ENCODE results near the gene ENOX1.
A peak's percentile ranks its signal among the peaks of the same experiment; 100 is the strongest.

The ENOX1 gene

GRCh38 chr13:43785261-43785649 is 1.5 kb downstream of the ENOX1 start:
- DNase-seq: no peak

DNA sequence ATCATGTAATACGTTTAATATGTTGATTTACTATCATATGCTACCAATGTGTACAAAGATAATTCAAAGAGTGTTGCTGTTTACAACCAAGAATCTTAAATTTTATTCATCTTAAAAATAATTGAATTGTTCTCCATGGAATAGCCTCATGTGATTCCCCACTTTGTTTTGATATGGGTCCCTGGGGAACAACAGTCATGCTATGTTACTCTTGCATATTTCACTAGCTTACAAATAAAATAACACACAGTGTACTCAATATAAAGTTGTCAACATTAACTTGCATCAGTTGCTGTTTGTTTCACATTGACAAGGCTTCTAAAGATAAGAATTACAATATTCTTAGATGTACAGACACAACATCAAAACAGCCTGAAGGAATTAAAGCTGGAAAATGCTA is 2.3 kb downstream of the ENOX1 start:
- DNase-seq: no peak

GRCh38 chr13:43783820-43784219 is 3.0 kb downstream of the ENOX1 start:
- DNase-seq: peak; percentile 75

GRCh38 chr13:43782686-43783085 is 4.1 kb downstream of the ENOX1 start:
- no peak for DNase-seq

- no peak for DNase-seq
These were observed 6.1 kb downstream of the ENOX1 start for GRCh38 chr13:43780666-43781065.

DNA sequence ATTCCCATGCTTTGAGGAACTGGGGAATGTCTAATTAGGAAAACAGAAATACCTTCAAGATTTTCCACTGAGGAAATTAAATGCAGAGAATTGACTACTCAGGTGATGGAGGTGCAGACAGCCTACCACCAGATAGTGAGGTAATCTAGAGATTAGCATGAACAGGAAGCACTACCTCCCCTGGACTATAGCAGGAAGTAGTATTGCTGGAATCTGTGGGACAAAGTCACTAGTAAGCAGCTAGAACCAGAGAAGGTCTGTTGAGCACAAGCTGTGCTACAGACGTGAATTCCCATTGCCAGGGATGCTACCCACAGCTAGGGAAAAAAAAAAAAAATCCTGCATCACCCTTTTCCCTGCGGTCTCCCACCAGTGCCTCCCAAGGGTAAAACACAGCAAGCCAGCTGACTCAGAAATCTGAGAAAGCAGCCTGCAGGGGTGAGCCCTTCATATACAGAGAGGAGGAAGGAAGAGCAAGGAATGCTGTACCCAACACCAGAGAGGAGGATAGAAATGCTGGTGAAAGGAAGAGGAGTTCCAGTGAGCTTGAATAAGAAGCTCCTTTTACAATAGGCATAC is 10.2 kb downstream of the ENOX1 start:
- no peak for DNase-seq

DNA sequence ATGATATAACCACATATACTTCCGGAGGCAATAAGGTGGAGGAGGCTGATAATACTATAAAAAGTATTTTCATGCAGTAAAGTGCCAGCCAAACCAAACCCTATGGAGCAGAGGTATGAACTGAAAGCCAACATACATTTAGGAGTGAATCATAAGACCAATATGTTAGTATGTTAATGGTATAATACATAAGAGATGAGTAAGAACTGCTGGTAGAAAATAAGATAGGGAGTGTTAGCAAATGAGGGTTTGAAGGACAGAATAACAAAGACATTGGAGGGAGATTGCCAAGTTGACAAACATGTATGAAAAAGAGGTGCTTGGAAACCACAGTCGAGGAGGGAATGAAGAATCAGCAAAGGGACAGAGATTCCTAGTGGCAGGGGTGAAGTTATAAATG is 10.8 kb downstream of the ENOX1 start:
- DNase-seq: no peak

DNA sequence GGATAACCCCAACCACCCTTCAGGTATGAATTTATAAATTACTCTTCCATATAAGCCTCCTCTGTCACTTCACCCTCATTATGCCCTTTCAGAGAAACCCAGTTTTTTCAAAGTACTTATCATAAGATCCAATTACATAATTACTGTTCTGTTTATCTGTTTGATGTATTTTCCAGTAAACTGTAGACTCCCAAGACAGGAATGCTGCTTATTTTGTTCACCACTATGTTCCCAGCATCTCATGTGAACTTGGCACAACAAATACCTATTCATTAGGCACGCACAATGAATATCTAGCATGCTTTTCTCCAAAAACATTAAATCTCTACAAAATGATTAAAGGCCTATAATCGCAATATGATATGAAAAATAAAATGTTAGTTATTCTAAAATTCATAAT is 13.2 kb downstream of the ENOX1 start:
- no peak for DNase-seq

DNA sequence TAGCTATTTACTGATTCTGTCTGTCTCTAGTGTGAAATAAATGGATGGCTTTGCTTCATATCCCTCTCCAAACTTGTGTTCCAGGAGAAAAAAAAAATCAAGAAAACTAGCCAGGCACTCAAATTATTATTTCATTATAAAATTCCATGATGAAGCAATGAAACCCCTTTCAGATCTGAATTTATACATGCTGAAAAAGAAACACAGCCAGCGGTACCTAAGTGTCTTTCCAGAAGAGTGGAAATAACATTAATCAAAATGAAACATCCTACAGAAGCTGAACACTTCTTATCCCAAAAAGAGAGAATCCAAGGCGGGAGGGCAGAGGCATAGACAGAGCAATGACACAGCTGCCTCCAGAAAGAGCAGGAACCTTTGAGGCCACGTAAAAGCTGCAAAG is 15.9 kb downstream of the ENOX1 start:
- no peak for DNase-seq

DNA sequence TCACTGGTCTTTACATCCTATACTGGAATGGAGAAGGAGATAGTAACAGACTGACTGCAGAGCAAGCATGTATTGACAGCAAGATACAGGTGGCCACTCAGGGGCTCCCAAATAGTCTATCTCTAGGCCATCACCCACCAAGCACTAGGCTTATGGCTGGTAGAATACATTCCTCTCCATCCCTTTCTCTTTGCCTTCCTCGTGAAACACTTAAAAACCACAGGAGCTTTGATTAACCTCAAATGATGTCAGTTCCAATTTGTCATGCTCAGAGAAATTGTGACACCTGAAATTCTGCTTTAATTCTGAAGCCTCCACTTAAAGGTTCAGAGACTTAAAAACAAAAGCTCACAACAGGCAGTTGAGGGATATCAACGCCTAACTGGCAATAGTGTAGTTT is 17.2 kb downstream of the ENOX1 start:
- DNase-seq: no peak

DNA sequence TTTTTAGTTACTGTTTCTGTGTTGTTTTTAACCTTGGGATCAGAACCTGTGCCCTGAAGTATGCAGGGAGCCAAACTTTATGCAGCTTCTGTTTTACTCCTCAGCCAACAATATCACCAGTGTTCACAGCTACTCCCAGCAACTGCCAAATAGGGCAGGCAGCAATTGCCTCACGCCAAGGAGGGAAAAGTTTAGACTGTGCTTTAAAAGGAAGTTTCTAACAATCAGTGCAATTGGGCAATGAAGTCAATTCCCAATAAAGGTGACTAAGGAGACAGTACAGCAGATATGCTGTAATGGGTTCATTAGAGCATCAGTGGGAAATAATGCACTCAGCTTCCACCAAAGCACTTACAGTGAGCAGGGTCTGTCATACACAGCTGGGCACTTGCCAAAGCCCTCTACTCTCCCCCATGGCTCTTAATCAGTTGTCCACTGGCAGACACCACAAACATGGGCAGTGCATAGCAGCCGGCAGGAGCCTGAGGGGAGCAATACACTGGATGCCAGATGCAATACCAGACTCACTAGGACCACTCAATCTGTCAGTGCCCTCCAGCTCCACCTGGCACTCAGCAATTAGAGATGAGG is 19.3 kb downstream of the ENOX1 start:
- peak; percentile 88 for DNase-seq

GRCh38 chr13:43766725-43767124 is 20.0 kb downstream of the ENOX1 start:
- no peak for DNase-seq

- DNase-seq: no peak
These were observed 22.4 kb downstream of the ENOX1 start for GRCh38 chr13:43764349-43764748.

GRCh38 chr13:43763143-43763759 is 23.5 kb downstream of the ENOX1 start:
- no peak for DNase-seq

GRCh38 chr13:43761616-43762315 is 25.0 kb downstream of the ENOX1 start:
- DNase-seq: no peak

DNA sequence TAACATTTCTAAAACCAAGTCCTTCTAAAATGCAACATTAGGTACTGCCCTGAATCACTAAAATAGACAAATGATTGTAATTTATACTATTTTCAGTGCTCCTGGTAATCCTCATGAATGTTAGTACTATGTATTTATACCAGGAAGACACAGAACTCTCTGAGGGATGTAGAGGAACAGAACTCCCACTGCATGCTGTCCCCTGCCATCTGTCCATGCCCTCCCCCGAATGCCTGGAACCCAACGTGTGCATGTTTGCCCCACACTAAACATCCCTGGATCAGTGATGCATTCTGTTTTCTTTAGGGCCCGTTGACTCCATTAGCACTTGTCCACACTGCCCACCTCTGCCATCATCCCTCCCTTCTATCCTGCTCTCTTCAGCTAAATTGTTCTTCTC is 26.5 kb downstream of the ENOX1 start:
- DNase-seq: peak; percentile 52

- no peak for DNase-seq
These were observed 27.9 kb downstream of the ENOX1 start for GRCh38 chr13:43758834-43759233.

- no peak for DNase-seq
These were observed 29.5 kb downstream of the ENOX1 start for GRCh38 chr13:43757266-43757665.

GRCh38 chr13:43755844-43756243 is 30.9 kb downstream of the ENOX1 start:
- DNase-seq: no peak

- DNase-seq: no peak
These were observed 35.1 kb downstream of the ENOX1 start for GRCh38 chr13:43751624-43752023.

- no peak for DNase-seq
These were observed 37.3 kb downstream of the ENOX1 start for GRCh38 chr13:43749503-43749902.

DNA sequence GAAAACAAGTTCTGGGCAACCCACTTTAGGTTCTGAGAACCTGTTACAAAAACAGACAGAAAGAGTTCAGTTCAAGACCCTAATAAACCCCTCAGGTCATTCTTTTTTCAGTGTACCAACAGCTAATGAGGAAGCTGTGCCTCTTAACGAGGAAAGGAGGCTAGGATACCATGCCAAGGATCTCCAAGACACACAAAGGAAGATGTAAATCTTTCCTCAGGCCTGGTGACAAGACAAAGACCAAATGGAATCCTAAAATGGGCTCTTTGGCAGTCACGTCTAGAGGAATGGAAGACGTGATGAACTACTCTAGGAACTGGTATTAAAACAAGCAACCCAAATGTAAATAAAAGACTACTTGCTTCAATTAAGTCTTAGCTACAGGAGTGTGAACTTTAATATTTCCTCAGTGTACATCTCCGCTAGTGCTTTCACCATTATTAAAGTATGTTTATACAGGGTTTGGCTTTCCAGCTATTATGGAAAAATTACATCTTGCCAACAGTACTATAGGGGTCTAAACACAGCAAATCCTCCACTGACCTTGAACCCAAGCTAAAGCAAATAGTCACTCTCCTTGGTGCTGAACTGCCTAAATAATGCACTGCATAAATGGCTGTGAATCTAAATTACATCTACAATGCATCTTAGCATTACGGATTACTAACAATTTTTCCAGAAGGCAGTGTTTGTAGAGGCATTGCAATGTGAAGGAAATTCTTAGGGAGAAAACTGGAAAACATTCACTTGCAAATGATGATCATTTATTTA is 42.3 kb downstream of the ENOX1 start:
- no peak for DNase-seq

GRCh38 chr13:43742911-43743310 is 43.9 kb downstream of the ENOX1 start:
- DNase-seq: no peak
